H1 (cell line): Measurements from ENCODE around the gene TNFRSF1A. TPM values are rescaled to one million over a fixed set of nuclear protein-coding genes. Genes with fewer than 3 reads are reported as not detected.

Source experiments
- ATF2 ChIP-seq: IDR thresholded peaks from 2 replicates; pipeline ENCODE4 v1.6.1; 2012; ENCODE audit warnings: low read length, inconsistent platforms
- BCL11A ChIP-seq, 2 experiments: IDR thresholded peaks; one replicate each; pipeline ENCODE4 v1.6.1; 2011; ENCODE audit warnings: low read depth in 2 of 2, low read length in 2 of 2, mild to moderate bottlenecking in 2 of 2
- CHD1 ChIP-seq: IDR thresholded peaks from 2 replicates; pipeline ENCODE4 v1.6.1; 2012; ENCODE audit warnings: low read depth, low read length, improper control_type of control experiment
- CTCF ChIP-seq, 3 experiments: IDR thresholded peaks; 1 replicate in 2 of 3; 2 replicates in 1 of 3; pipeline versions ENCODE4 v1.5.1 to v1.6.1; 2011; ENCODE audit warnings: low read length in 3 of 3, mild to moderate bottlenecking in 3 of 3, inconsistent platforms in 2 of 3, low read depth in 1 of 3, moderate library complexity in 1 of 3; ENCODE audit not compliant: insufficient read depth in 1 of 3; ENCODE audit errors: control extremely low read depth in 1 of 3
- EZH2 ChIP-seq: fragments of 200-600 bp; sonication (generic); IDR thresholded peaks from 2 replicates; pipeline ENCODE4 v1.7.1; 2012; ENCODE audit warnings: low read depth, mild to moderate bottlenecking, moderate library complexity, low read length, inconsistent platforms; ENCODE audit not compliant: severe bottlenecking
- HDAC2 ChIP-seq, 2 experiments: fragments of 300-600 bp in 1 of 2; sonication (generic) in 1 of 2; IDR thresholded peaks; 2 replicates each; pipeline ENCODE4 v1.6.1; 2011 to 2012; ENCODE audit warnings: low read depth in 2 of 2, low read length in 2 of 2, mild to moderate bottlenecking in 2 of 2, moderate library complexity in 2 of 2, borderline replicate concordance in 1 of 2, inconsistent platforms in 1 of 2
- MAX ChIP-seq: IDR thresholded peaks from 2 replicates; pipeline ENCODE4 v1.6.1; 2012; ENCODE audit warnings: inconsistent platforms
- PHF8 ChIP-seq: fragments of 200-600 bp; sonication (generic); conservative IDR thresholded peaks from 2 replicates; pipeline ENCODE4 v1.7.1; 2012; ENCODE audit warnings: low read depth, mild to moderate bottlenecking, inconsistent platforms, low read length, moderate library complexity
- POLR2AphosphoS5 ChIP-seq: IDR thresholded peaks from 2 replicates; pipeline ENCODE4 v1.6.1; 2011; ENCODE audit warnings: low read depth, low read length
- RBBP5 ChIP-seq: IDR thresholded peaks from 2 replicates; pipeline ENCODE4 v1.7.1; 2012; ENCODE audit warnings: low read depth, mild to moderate bottlenecking, inconsistent platforms, low read length, moderate library complexity, borderline replicate concordance
- RFX5 ChIP-seq: IDR thresholded peaks from 2 replicates; pipeline ENCODE4 v1.6.1; 2011; ENCODE audit warnings: low read depth, low read length, improper control_type of control experiment, borderline replicate concordance
- RNF2 ChIP-seq: fragments of 200-900, 300-1000 bp; sonication (generic); IDR thresholded peaks from 2 replicates; pipeline ENCODE4 v1.7.1; 2016; ENCODE audit warnings: borderline replicate concordance, low read depth, mild to moderate bottlenecking, antibody characterized with exemption, low read length; ENCODE audit not compliant: poor library complexity, severe bottlenecking; ENCODE audit errors: missing control alignments
- SIN3A ChIP-seq, 2 experiments: IDR thresholded peaks in 1 of 2; conservative IDR thresholded peaks in 1 of 2; 2 replicates each; pipeline ENCODE4 v1.6.1; 2011 to 2012; ENCODE audit warnings: low read length in 2 of 2, improper control_type of control experiment in 1 of 2, low read depth in 1 of 2, mild to moderate bottlenecking in 1 of 2
- SRF ChIP-seq: IDR thresholded peaks from 2 replicates; pipeline ENCODE4 v1.6.1; 2011; ENCODE audit warnings: mild to moderate bottlenecking, low read depth, low read length, moderate library complexity
- TAF1 ChIP-seq: IDR thresholded peaks from 2 replicates; pipeline ENCODE4 v1.6.1; 2011; ENCODE audit warnings: mild to moderate bottlenecking, low read depth, low read length
- TBP ChIP-seq: IDR thresholded peaks from 2 replicates; pipeline ENCODE4 v1.6.1; 2011; ENCODE audit warnings: low read depth, low read length, improper control_type of control experiment
- YY1 ChIP-seq: IDR thresholded peaks from 2 replicates; pipeline ENCODE4 v1.6.1; 2011; ENCODE audit warnings: low read depth, mild to moderate bottlenecking, low read length
- polyA plus RNA-seq, 7 experiments: library from polyadenylated mRNA; depleted of rRNA in 3 of 7; stranded (reverse) in 5 of 7; unstranded in 2 of 7; fragments of >200 nt in 5 of 7; fragments of 200-250 nt in 2 of 7; gene quantifications; 1 replicate in 5 of 7; 2 replicates in 1 of 7; 4 replicates in 1 of 7; pipeline versions ENCODE4 v1.2.1 to v1.2.3, GENCODE V29; 2011 to 2013; ENCODE audit warnings: missing spikeins in 2 of 7, mixed read lengths in 2 of 7
- total RNA-seq: library from RNA; stranded (reverse); fragmentation: NEBNext Ultra II Directional; extraction: Animal tissue kit (Norgen Biotek cat#: 25700); gene quantifications from 2 replicates; pipeline ENCODE4 v1.2.1, GENCODE V29; 2021

The TNFRSF1A gene
- total and polyA plus RNA-seq, 2 of the 8 experiments (the other 6 are each of a cell fraction or from before 2014, with no cell fraction given): 28.7 to 42.1 TPM

- TF ChIP-seq RFX5 (no peak), HDAC2 (IDR thresholded peaks at IDR 0.05; ENCODE audit: borderline replicate concordance in 1 of 2, low read depth in 2 of 2, low read length in 2 of 2) (0 out of 4 replicates have a peak, but pooled peaks of 1 of the 2 experiments have one; percentile 31), MAX (peak; percentile 89), PHF8 (0 out of 2 replicates have a peak, but pooled peaks have one; percentile 23), CTCF (IDR thresholded peaks at IDR 0.05; ENCODE audit: control extremely low read depth in 1 of 3, insufficient read depth in 1 of 3, low read depth in 1 of 3, low read length in 3 of 3) (no peak), RBBP5 (peak; percentile 77; the same call in 1 of the 2 replicates), TAF1 (peak; percentile 57; the same call in 1 of the 2 replicates), BCL11A (IDR thresholded peaks at IDR 0.05; ENCODE audit: low read depth in 2 of 2, low read length in 2 of 2) (no peak), TBP (peak; percentile 53; the same call in 1 of the 2 replicates), EZH2 (no peak), SRF (no peak), RNF2 (no peak), ATF2 (no peak), YY1 (no peak), SIN3A (conservative IDR thresholded peaks at IDR 0.05 in 1 of 2, IDR thresholded peaks at IDR 0.05 in 1 of 2; ENCODE audit: low read depth in 1 of 2, low read length in 2 of 2) (peak; percentile 16 to 76; a peak in 3 of 4 replicates), CHD1 (no peak), POLR2AphosphoS5 (no peak)
Measured at GRCh38 chr12:6336079-6336888, 5.6 kb downstream of the TNFRSF1A start (continued).
